Measurements from ENCODE around the gene HIGD1A.
"Not testable (repeated sequence)": the region's sequence is repeated elsewhere in the genome, so short reads cannot be mapped to it uniquely, and the experiment has no call there.

Gene HIGD1A

GRCh38 chr3:42829628-42830436, 25.5 kb upstream of the HIGD1A start:
- DNase-seq (ENCODE audit: low read depth in 1 of 2, low spot score in 1 of 2), result no peak

- no peak for DNase-seq (ENCODE audit: low read depth in 1 of 2, low spot score in 1 of 2)
Measured at GRCh38 chr3:42829083-42829627, 24.9 kb upstream of the HIGD1A start.

GRCh38 chr3:42827654-42828053, 23.4 kb upstream of the HIGD1A start:
- DNase-seq (ENCODE audit: low read depth in 1 of 2, low spot score in 1 of 2), result no peak

GRCh38 chr3:42827023-42827422, 22.7 kb upstream of the HIGD1A start:
- DNase-seq (ENCODE audit: low read depth in 1 of 2, low spot score in 1 of 2), result no peak

GRCh38 chr3:42826141-42826540, 21.9 kb upstream of the HIGD1A start:
- DNase-seq (ENCODE audit: low read depth in 1 of 2, low spot score in 1 of 2), result no peak

GRCh38 chr3:42823351-42823750, 19.1 kb upstream of the HIGD1A start:
- no peak for DNase-seq (ENCODE audit: low read depth in 1 of 2, low spot score in 1 of 2)

- DNase-seq (ENCODE audit: low read depth in 1 of 2, low spot score in 1 of 2), result no peak
Measured at GRCh38 chr3:42822828-42823227, 18.5 kb upstream of the HIGD1A start.

GRCh38 chr3:42820746-42821051, 16.4 kb upstream of the HIGD1A start:
- no peak for DNase-seq (ENCODE audit: low read depth in 1 of 2, low spot score in 1 of 2)

- DNase-seq (ENCODE audit: low read depth in 1 of 2, low spot score in 1 of 2), result no peak
Measured at GRCh38 chr3:42819351-42819965, 15.2 kb upstream of the HIGD1A start.

- no peak for DNase-seq (ENCODE audit: low read depth in 1 of 2, low spot score in 1 of 2)
Measured at GRCh38 chr3:42815826-42816225, 11.5 kb upstream of the HIGD1A start.

GRCh38 chr3:42814914-42815507, 10.7 kb upstream of the HIGD1A start:
- no peak for DNase-seq (ENCODE audit: low read depth in 1 of 2, low spot score in 1 of 2)

- DNase-seq (ENCODE audit: low read depth in 1 of 2, low spot score in 1 of 2), result no peak
Measured at GRCh38 chr3:42814246-42814645, 10.0 kb upstream of the HIGD1A start.

GRCh38 chr3:42811118-42811883, 7.0 kb upstream of the HIGD1A start:
- not testable (repeated sequence) for DNase-seq (ENCODE audit: low read depth in 1 of 2, low spot score in 1 of 2)

GRCh38 chr3:42810706-42811105, 6.4 kb upstream of the HIGD1A start:
- not testable (repeated sequence) for DNase-seq (ENCODE audit: low read depth in 1 of 2, low spot score in 1 of 2)

- DNase-seq (ENCODE audit: low read depth in 1 of 2, low spot score in 1 of 2), result no peak
Measured at GRCh38 chr3:42809202-42809601, 4.9 kb upstream of the HIGD1A start, which contains the start of gene ACKR2. ACKR2 (plus strand) TSS chr3:42809445; CDS start chr3:42864503, 55,058 bp downstream.

GRCh38 chr3:42807929-42808328, 3.6 kb upstream of the HIGD1A start:
- DNase-seq (ENCODE audit: low read depth in 1 of 2, low spot score in 1 of 2), result no peak

- DNase-seq (ENCODE audit: low read depth in 1 of 2, low spot score in 1 of 2), result no peak
Measured at GRCh38 chr3:42805141-42805821, 991 bp upstream of the HIGD1A start.

- DNase-seq (ENCODE audit: low read depth in 1 of 2, low spot score in 1 of 2), result no peak
Measured at GRCh38 chr3:42804831-42805132, 492 bp upstream of the HIGD1A start.

GRCh38 chr3:42803414-42804105, 730 bp downstream of the HIGD1A start:
- DNase-seq (ENCODE audit: low read depth in 1 of 2, low spot score in 1 of 2), result peak in 1 of 2 donors; percentile 3

GRCh38 chr3:42802876-42803413, 1.3 kb downstream of the HIGD1A start:
- no peak for DNase-seq (ENCODE audit: low read depth in 1 of 2, low spot score in 1 of 2)
